VCaP (cell line): ENCODE data around the gene CXCL14.

Source experiments
- H3K27ac ChIP-seq: fragments of 450-650 bp; 2 replicates; pipeline ENCODE4 v1.5.1; 2017
- CTCF ChIP-seq: fragments of 450-650 bp; conservative IDR thresholded peaks from 2 replicates; pipeline ENCODE4 v1.5.1; 2017; ENCODE audit warnings: mild to moderate bottlenecking, moderate library complexity

Gene CXCL14

GRCh38 chr5:135596157-135596763, 17.5 kb upstream of the CXCL14 start:
- TF ChIP-seq CTCF, result no peak

GRCh38 chr5:135594416-135594960, 15.7 kb upstream of the CXCL14 start:
- H3K27ac ChIP-seq, result no peak overlapping the region
- TF ChIP-seq CTCF, result no peak

More at GRCh38 chr5:135596157-135596763, 17.5 kb upstream of the CXCL14 start:
- H3K27ac ChIP-seq, result no peak overlapping the region

GRCh38 chr5:135593886-135594285, 15.1 kb upstream of the CXCL14 start:
- no peak overlapping the region for H3K27ac ChIP-seq
- TF ChIP-seq CTCF, result no peak

- no peak overlapping the region for H3K27ac ChIP-seq
- no peak for TF ChIP-seq CTCF
These were observed 14.3 kb upstream of the CXCL14 start for GRCh38 chr5:135593141-135593540.

GRCh38 chr5:135592312-135593045, 13.7 kb upstream of the CXCL14 start:
- no peak for TF ChIP-seq CTCF
- no peak overlapping the region for H3K27ac ChIP-seq

- no peak overlapping the region for H3K27ac ChIP-seq
- TF ChIP-seq CTCF, result no peak
These were observed 12.5 kb upstream of the CXCL14 start for GRCh38 chr5:135591277-135591676.

GRCh38 chr5:135589152-135589551, 10.4 kb upstream of the CXCL14 start:
- TF ChIP-seq CTCF, result no peak
- H3K27ac ChIP-seq, result no peak overlapping the region
